ENCODE results near the gene EIF2B2. TPM values are rescaled to one million over a fixed set of nuclear protein-coding genes. Genes with fewer than 3 reads are reported as not detected.

EIF2B2 gene
- total and polyA plus RNA-seq, 2 of the 13 experiments (the other 11 are each of a cell fraction or from before 2014, with no cell fraction given), result 54.4 to 78.6 TPM

- TF ChIP-seq SNAPC4 (CRISPR knock-in tag; IDR thresholded peaks at IDR 0.05), result no peak
- no peak for TF ChIP-seq SRSF9 (IDR thresholded peaks at IDR 0.05; ENCODE audit: borderline replicate concordance, insufficient read depth, low read depth, low read length, poor library complexity, severe bottlenecking)
- no peak for TF ChIP-seq BRF2 (CRISPR knock-in tag; IDR thresholded peaks at IDR 0.05)
- peak; percentile 67 for TF ChIP-seq RXRB (CRISPR knock-in tag; IDR thresholded peaks at IDR 0.05; ENCODE audit: borderline replicate concordance)
- TF ChIP-seq ZNF205 (CRISPR knock-in tag; IDR thresholded peaks at IDR 0.05), result no peak
- TF ChIP-seq ZFP37 (CRISPR knock-in tag; IDR thresholded peaks at IDR 0.05; ENCODE audit: borderline replicate concordance), result peak; percentile 89; the same call in 1 of the 2 replicates
- 0 out of 2 replicates have a peak, but pooled peaks have one; percentile 16 for TF ChIP-seq CTCF (CRISPR knock-in tag; IDR thresholded peaks at IDR 0.05)
- no peak for TF ChIP-seq ZNF629 (CRISPR knock-in tag; conservative IDR thresholded peaks at IDR 0.05)
- TF ChIP-seq KDM6A (CRISPR knock-in tag; IDR thresholded peaks at IDR 0.05; ENCODE audit: low read depth), result no peak
- TF ChIP-seq ZMYM4 (CRISPR knock-in tag; IDR thresholded peaks at IDR 0.05), result 0 out of 2 replicates have a peak, but pooled peaks have one; percentile 32
- TF ChIP-seq KDM2A (CRISPR knock-in tag; IDR thresholded peaks at IDR 0.05; ENCODE audit: borderline replicate concordance, low read depth), result peak; percentile 92
- peak; percentile 71; the same call in 1 of the 2 replicates for TF ChIP-seq ZNF724P (CRISPR knock-in tag; IDR thresholded peaks at IDR 0.05; ENCODE audit: borderline replicate concordance)
- TF ChIP-seq ZNF850 (CRISPR knock-in tag; conservative IDR thresholded peaks at IDR 0.05), result no peak
- TF ChIP-seq ARID5B (CRISPR knock-in tag; IDR thresholded peaks at IDR 0.05), result peak; percentile 56; the same call in 1 of the 2 replicates
- no peak for TF ChIP-seq JUNB (CRISPR knock-in tag; IDR thresholded peaks at IDR 0.05; ENCODE audit: borderline replicate concordance)
- TF ChIP-seq ZFP36 (IDR thresholded peaks at IDR 0.05; ENCODE audit: borderline replicate concordance, low read depth, low read length, partially characterized antibody), result no peak
- no peak for TF ChIP-seq ZNF619 (CRISPR knock-in tag; IDR thresholded peaks at IDR 0.05)
These were observed 48.3 kb downstream of the EIF2B2 start, which contains the start of gene MLH3 (continued) for GRCh38 chr14:75050852-75051555.

Data from HepG2 (cell line).